Tibial nerve (tissue), 4 donors: ENCODE measurements around the gene UBE2R2. TPM values are rescaled to one million over a fixed set of nuclear protein-coding genes. Genes with fewer than 3 reads are reported as not detected.
"Not testable (repeated sequence)": the region's sequence is repeated elsewhere in the genome, so short reads cannot be mapped to it uniquely, and the experiment has no call there.

Experiments used
- DNase-seq, 2 donors: peaks; one replicate each; pipeline ENCODE4 v3.0.0-alpha.2; 2019; ENCODE audit warnings: low spot score in 2 of 2
- H3K27ac ChIP-seq, 4 donors: fragments of 200-600 bp; sonication (generic) in 3 of 4; one replicate each; pipeline ENCODE4 v1.5.1; 2017 to 2019; ENCODE audit warnings: mild to moderate bottlenecking in 1 of 4
- H3K27me3 ChIP-seq, 2 donors: fragments of 200-600 bp; sonication (generic) in 1 of 2; one replicate each; pipeline versions ENCODE4 v1.5.1 to v1.6.0; 2017 to 2019
- H3K36me3 ChIP-seq, 3 donors: fragments of 200-600 bp; sonication (generic); one replicate each; pipeline ENCODE4 v1.5.1; 2018 to 2019
- H3K4me1 ChIP-seq, 4 donors: fragments of 200-600 bp; sonication (generic) in 3 of 4; one replicate each; pipeline ENCODE4 v1.5.1; 2017 to 2019
- H3K4me3 ChIP-seq, 4 donors: fragments of 200-600 bp; sonication (generic) in 3 of 4; one replicate each; pipeline ENCODE4 v1.5.1; 2017 to 2019; ENCODE audit warnings: mild to moderate bottlenecking in 1 of 4, moderate library complexity in 1 of 4
- H3K9me3 ChIP-seq, 4 donors: fragments of 200-600 bp; sonication (generic) in 3 of 4; one replicate each; pipeline ENCODE4 v1.5.1; 2017 to 2019
- CTCF ChIP-seq, 5 experiments: fragments of 200-600 bp in 3 of 5; fragments of 450-650 bp in 2 of 5; sonication (generic) in 3 of 5; IDR thresholded peaks; one replicate each; pipeline ENCODE4 v1.5.1; 2016 to 2019; ENCODE audit warnings: antibody characterized with exemption in 5 of 5, mild to moderate bottlenecking in 3 of 5, moderate library complexity in 2 of 5
- EP300 ChIP-seq, 2 donors: sonication (generic); formaldehyde crosslinking; IDR thresholded peaks; one replicate each; pipeline ENCODE4 v1.6.1; 2017; ENCODE audit warnings: antibody characterized with exemption in 2 of 2, mild to moderate bottlenecking in 1 of 2
- POLR2A ChIP-seq, 2 donors: fragments of 450-650 bp; IDR thresholded peaks; one replicate each; pipeline ENCODE4 v1.6.1; 2017; ENCODE audit warnings: antibody characterized with exemption in 2 of 2, mild to moderate bottlenecking in 2 of 2, moderate library complexity in 2 of 2
- WGBS, 2 donors: methylation state at CpG; one replicate each; pipeline ENCODE4 v1.1.5; 2018; 5-methylcytosine and 5-hydroxymethylcytosine counted together
- total RNA-seq, 4 donors: library from RNA; depleted of rRNA; stranded (reverse); fragments of >200 nt; gene quantifications; one replicate each; pipeline ENCODE4 v1.1.0, GENCODE V29; 2016

UBE2R2 gene
- total RNA-seq, 4 donors from 2014 or later = 23.2 to 28.4 (median 25.9) TPM

- TF ChIP-seq CTCF (IDR thresholded peaks at IDR 0.05) (no peak), POLR2A (IDR thresholded peaks at IDR 0.05) (no peak), EP300 (IDR thresholded peaks at IDR 0.05) (no peak)
- no peak for DNase-seq
- WGBS, 2 donors = 24 to 32% methylated on average over 1 of the region's 1 CpG
- H3K4me3 ChIP-seq = no peak overlapping the region
- H3K36me3 ChIP-seq = no peaks in the 10 kb centered on the region
- H3K27ac ChIP-seq = no peak overlapping the region
- H3K9me3 ChIP-seq = no peaks in the 10 kb centered on the region
- H3K27me3 ChIP-seq = no peaks in the 10 kb centered on the region
- no peaks in the 10 kb centered on the region for H3K4me1 ChIP-seq
These were observed 29.1 kb upstream of the UBE2R2 start for GRCh38 chr9:33787839-33788238.

DNA sequence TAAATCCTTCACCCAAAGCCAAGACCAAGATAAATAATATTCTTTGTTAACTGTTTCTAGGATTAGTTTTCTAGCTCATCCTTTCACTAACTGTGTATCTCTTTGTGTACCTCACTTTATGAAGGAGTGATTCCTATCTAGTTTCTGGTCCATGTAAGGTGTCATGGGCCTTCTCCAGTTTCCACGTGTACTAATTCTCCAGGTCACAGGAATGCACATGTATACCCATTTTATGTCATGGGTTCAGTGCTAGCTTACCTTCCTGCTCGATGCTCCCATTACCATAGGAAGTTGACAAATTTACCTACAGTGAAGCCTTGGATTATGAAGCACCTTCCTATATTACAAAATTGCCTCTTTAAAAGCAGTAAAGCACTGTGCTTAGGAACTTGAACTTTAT, 27.5 kb upstream of the UBE2R2 start:
- H3K27me3 ChIP-seq, H3K9me3 ChIP-seq, DNase-seq, H3K27ac ChIP-seq, H3K4me1 ChIP-seq, H3K4me3 ChIP-seq, H3K36me3 ChIP-seq: not testable (repeated sequence)
- 82 to 87% methylated on average over 2 of the region's 2 CpGs for WGBS, 2 donors

DNA sequence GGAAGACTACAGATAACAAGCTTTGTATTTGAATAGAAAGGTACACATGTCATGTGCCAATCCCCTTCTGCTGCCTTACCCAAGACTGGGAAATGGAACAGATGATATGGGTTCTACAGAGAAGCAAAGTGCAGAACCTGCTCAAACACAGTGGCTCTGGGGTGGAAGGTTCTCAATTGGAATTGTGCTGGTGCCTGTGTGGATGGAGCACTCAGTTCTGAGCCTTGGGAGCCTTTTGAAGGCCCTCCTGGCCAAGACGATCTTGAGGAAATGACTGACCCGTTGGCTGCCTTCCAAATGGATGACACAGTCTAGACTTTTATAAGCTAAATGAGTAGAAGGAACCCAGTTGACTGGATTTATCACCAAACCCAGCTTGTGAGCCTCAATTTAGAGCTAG, 25.8 kb upstream of the UBE2R2 start:
- Histone ChIP-seq H3K9me3 (no peaks in the 10 kb centered on the region), H3K4me1 (no peaks in the 10 kb centered on the region), H3K27me3 (no peaks in the 10 kb centered on the region), H3K27ac (no peak overlapping the region), H3K36me3 (no peaks in the 10 kb centered on the region), H3K4me3 (no peak overlapping the region)
- TF ChIP-seq POLR2A (IDR thresholded peaks at IDR 0.05) (no peak), EP300 (IDR thresholded peaks at IDR 0.05) (no peak), CTCF (IDR thresholded peaks at IDR 0.05) (no peak)
- DNase-seq = no peak
- WGBS, 2 donors = 25 to 38% methylated on average over 2 of the region's 2 CpGs

- WGBS, 2 donors = 77 to 92% methylated on average over 1 of the region's 1 CpG
- H3K9me3 ChIP-seq, DNase-seq, H3K4me3 ChIP-seq, H3K36me3 ChIP-seq, H3K27ac ChIP-seq, H3K27me3 ChIP-seq, H3K4me1 ChIP-seq: not testable (repeated sequence)
These were observed 23.5 kb upstream of the UBE2R2 start for GRCh38 chr9:33793496-33793895.

- Histone ChIP-seq H3K27ac (no peak overlapping the region), H3K9me3 (peaks cover 0 to 5% (median 0%) of the 10 kb centered on the region in 4 donors), H3K36me3 (no peaks in the 10 kb centered on the region), H3K4me3 (no peak overlapping the region), H3K27me3 (peaks cover 0 to 4% of the 10 kb centered on the region in 2 donors), H3K4me1 (no peaks in the 10 kb centered on the region)
- WGBS, 2 donors = 71 to 100% methylated on average over 2 of the region's 2 CpGs
- TF ChIP-seq POLR2A (IDR thresholded peaks at IDR 0.05) (no peak), CTCF (IDR thresholded peaks at IDR 0.05) (no peak), EP300 (IDR thresholded peaks at IDR 0.05) (no peak)
- DNase-seq = no peak
These were observed 22.4 kb upstream of the UBE2R2 start for GRCh38 chr9:33794560-33794959.

- no peak within 1 kb of the TSS for H3K27ac ChIP-seq
- TF ChIP-seq CTCF (IDR thresholded peaks at IDR 0.05) = no peak
- TF ChIP-seq POLR2A (IDR thresholded peaks at IDR 0.05) = no peak
- TF ChIP-seq EP300 (IDR thresholded peaks at IDR 0.05) = no peak
- H3K4me1 ChIP-seq = no peaks in the 10 kb centered on the region
- DNase-seq = no peak
- peaks cover 0 to 4% of the 10 kb centered on the region in 2 donors for H3K27me3 ChIP-seq
- peaks cover 0 to 5% (median 0%) of the 10 kb centered on the region in 4 donors for H3K9me3 ChIP-seq
- no peak within 1 kb of the TSS for H3K4me3 ChIP-seq
- H3K36me3 ChIP-seq = no peaks in the 10 kb centered on the region
- 83 to 86% methylated on average over 4 of the region's 4 CpGs for WGBS, 2 donors
These were observed 21.7 kb upstream of the UBE2R2 start, which contains the start of gene PRSS3 for GRCh38 chr9:33795281-33795680. PRSS3 (plus strand) TSS chr9:33795561; CDS start chr9:33795574, 13 bp downstream.
